ENCODE results near the gene NSD2. TPM values are rescaled to one million over a fixed set of nuclear protein-coding genes. Genes with fewer than 3 reads are reported as not detected.

The NSD2 gene
- total RNA-seq, 2 donors from 2014 or later, result 23.8 to 36.3 TPM

DNA sequence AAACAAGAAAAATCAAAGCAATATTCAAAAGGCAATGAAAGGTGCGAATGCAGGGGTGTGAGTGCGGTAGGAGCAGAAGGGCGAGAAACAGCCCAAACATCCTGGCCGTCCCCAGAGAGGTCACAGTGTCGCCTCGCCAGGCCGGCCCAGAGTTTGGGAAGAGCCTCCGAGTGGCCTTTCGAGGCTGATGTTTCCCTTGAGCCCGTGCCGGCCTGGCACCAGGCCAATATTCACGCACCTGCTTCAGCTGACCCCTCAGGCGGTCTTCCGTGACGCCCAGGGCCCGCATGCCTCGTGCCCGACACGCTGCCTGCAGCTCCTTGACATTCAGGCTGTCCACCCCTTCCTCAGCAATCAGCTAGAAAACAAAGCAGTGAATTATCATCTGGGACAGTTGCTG lies 45.9 kb upstream of the NSD2 start:
- no peak overlapping the region for H3K4me3 ChIP-seq
- H3K27ac ChIP-seq, result no peak overlapping the region
- no peaks in the 10 kb centered on the region for H3K9me3 ChIP-seq
- no peaks in the 10 kb centered on the region for H3K4me1 ChIP-seq
- TF ChIP-seq, protein P1, sequence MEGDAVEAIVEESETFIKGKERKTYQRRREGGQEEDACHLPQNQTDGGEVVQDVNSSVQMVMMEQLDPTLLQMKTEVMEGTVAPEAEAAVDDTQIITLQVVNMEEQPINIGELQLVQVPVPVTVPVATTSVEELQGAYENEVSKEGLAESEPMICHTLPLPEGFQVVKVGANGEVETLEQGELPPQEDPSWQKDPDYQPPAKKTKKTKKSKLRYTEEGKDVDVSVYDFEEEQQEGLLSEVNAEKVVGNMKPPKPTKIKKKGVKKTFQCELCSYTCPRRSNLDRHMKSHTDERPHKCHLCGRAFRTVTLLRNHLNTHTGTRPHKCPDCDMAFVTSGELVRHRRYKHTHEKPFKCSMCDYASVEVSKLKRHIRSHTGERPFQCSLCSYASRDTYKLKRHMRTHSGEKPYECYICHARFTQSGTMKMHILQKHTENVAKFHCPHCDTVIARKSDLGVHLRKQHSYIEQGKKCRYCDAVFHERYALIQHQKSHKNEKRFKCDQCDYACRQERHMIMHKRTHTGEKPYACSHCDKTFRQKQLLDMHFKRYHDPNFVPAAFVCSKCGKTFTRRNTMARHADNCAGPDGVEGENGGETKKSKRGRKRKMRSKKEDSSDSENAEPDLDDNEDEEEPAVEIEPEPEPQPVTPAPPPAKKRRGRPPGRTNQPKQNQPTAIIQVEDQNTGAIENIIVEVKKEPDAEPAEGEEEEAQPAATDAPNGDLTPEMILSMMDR (IDR thresholded peaks at IDR 0.05), result no peak
- no peak for DNase-seq (ENCODE audit: low spot score)
- peaks cover 62% of the 10 kb centered on the region for H3K36me3 ChIP-seq
- no peaks in the 10 kb centered on the region for H3K27me3 ChIP-seq

DNA sequence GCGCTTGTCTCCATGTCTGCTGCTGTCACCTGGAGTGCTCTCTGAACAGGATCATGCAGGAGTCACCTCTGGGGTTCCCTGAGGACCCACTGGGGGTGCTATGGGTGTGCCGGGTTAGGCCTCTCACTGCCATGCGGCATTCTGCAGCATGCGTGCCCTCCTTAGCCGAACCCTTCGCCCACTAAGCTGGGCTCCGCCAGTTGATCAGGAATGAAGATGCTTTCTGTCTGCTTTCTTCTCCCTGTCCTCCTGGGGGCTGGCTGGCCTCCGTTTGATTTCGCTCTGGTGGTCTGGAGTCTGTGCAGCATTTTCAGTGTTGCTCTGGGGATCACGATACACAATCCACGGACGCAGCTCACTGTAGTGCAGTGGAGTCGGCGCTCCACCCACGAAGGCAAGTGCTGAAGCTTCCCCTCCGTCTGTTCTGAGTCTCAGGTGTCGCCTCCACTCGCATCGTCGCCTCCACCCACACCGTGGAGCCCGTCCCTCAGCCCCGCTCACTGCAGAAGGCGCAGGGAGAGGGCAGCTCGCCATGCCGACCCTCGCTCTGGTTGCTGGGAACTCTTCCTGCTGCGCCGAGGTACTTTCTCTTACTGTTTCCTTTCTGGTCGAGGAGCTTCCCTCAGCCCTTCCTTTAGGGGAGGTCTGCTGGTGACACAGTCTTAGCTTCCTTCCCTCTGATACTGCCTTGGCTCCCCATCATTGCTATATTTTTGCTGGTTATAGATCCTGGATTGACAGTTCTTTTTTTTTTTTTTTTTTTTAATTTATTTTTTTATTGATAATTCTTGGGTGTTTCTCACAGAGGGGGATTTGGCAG lies 44.5 kb upstream of the NSD2 start:
- H3K4me3 ChIP-seq, result no peak overlapping the region
- no peaks in the 10 kb centered on the region for H3K9me3 ChIP-seq
- H3K4me1 ChIP-seq, result no peaks in the 10 kb centered on the region
- H3K36me3 ChIP-seq, result peaks cover 64% of the 10 kb centered on the region
- H3K27ac ChIP-seq, result no peak overlapping the region
- H3K27me3 ChIP-seq, result no peaks in the 10 kb centered on the region
- DNase-seq (ENCODE audit: low spot score), result no peak
- TF ChIP-seq, protein P1 (IDR thresholded peaks at IDR 0.05), result no peak

DNA sequence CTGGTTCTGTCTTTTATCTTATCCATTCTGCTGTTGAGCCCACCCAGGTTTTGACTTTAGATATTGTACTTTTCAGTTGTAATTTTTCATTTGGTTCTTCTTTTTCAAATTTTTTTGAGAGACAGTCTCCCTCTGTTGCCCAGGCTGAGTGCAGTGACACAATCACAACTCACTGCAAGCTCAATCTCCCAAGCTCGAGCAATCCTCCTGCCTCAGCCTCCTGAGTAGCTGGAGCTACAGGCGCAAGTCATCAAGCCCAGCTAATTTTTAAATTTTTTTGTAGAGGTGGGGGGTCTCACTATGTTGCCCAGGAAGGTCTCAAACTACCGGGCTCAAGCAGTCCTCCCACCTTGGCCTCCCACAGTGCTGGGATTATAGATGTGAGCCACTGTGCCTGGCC lies 41.0 kb upstream of the NSD2 start:
- H3K9me3 ChIP-seq, result no peaks in the 10 kb centered on the region
- DNase-seq (ENCODE audit: low spot score), result no peak
- TF ChIP-seq, protein P1 (IDR thresholded peaks at IDR 0.05), result no peak
- no peak overlapping the region for H3K27ac ChIP-seq
- H3K4me1 ChIP-seq, result no peaks in the 10 kb centered on the region
- no peak overlapping the region for H3K4me3 ChIP-seq
- H3K36me3 ChIP-seq, result peaks cover 64% of the 10 kb centered on the region
- no peaks in the 10 kb centered on the region for H3K27me3 ChIP-seq

DNA sequence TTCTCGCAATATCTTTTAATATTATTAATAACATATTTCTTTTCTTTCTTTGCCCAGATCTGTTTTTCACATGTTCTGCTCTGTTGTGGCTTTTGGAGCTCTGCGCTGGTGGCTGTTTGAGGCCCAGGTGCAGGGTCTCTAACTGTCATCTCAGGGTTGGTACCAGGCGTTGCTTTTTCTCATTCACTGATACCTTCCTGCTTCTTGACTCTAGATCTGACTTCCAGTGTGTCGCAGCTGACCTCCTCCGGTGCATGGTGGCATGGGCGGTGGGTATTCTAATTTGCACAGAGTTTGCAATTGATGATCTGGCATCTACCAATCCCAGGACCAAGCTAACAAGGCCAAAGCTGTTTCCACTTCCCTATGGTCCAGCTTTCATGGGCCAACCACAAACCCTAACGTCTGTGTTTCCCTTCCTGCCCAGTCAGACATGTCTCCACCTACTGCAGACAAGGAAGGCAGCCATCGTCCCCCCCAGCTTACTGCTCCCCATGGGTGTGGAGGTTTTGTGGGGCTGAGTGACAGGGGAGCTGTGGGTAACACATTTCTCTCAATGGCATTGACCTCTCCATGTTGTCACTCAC lies 40.5 kb upstream of the NSD2 start:
- no peaks in the 10 kb centered on the region for H3K27me3 ChIP-seq
- H3K4me1 ChIP-seq, result no peaks in the 10 kb centered on the region
- H3K27ac ChIP-seq, result no peak overlapping the region
- H3K9me3 ChIP-seq, result no peaks in the 10 kb centered on the region
- DNase-seq (ENCODE audit: low spot score), result no peak
- H3K4me3 ChIP-seq, result no peak overlapping the region
- H3K36me3 ChIP-seq, result peaks cover 64% of the 10 kb centered on the region
- TF ChIP-seq, protein P1 (IDR thresholded peaks at IDR 0.05), result no peak

DNA sequence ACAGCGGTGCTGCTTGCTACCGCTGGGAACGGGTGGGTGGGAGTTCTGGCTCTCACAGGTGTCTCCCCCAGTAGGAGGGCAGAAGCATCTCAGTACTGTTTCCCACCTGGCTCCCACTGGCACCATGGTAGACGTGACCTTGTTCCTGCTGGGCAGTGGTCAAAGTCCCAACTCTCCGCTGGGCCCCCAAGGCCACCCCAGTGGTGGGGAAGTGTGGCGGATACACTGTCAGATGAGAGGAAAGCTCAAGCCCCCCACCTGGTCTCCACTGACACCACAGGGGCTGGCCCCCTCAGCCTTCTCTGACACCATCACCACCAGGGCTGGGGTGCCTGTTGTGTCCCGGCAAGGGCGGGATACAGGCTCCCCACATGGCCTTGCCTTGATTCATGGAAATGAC lies 39.9 kb upstream of the NSD2 start:
- no peaks in the 10 kb centered on the region for H3K9me3 ChIP-seq
- H3K36me3 ChIP-seq, result peaks cover 69% of the 10 kb centered on the region
- H3K27ac ChIP-seq, result no peak overlapping the region
- no peaks in the 10 kb centered on the region for H3K27me3 ChIP-seq
- no peak overlapping the region for H3K4me3 ChIP-seq
- no peak for DNase-seq (ENCODE audit: low spot score)
- H3K4me1 ChIP-seq, result no peaks in the 10 kb centered on the region
- TF ChIP-seq, protein P1 (IDR thresholded peaks at IDR 0.05), result no peak

All from right atrium auricular region (tissue), 2 donors.